Liver (tissue), 9 donors: ENCODE results near the gene BTBD1. TPM values are rescaled to one million over a fixed set of nuclear protein-coding genes. Genes with fewer than 3 reads are reported as not detected.

ENCODE experiments used
- DNase-seq: peaks from one replicate; pipeline ENCODE4 v3.0.0-alpha.2; 2017; ENCODE audit warnings: low spot score
- H3K27ac ChIP-seq, 2 donors: one replicate each; pipeline ENCODE4 v1.7.0; 2013; ENCODE audit warnings: inconsistent platforms in 2 of 2, low read length in 2 of 2, control low read depth in 1 of 2, low read depth in 1 of 2, mild to moderate bottlenecking in 1 of 2
- H3K27me3 ChIP-seq, 4 donors: one replicate each; pipeline versions ENCODE4 v1.6.1 to v1.7.0; 2013; ENCODE audit warnings: low read length in 3 of 4, inconsistent platforms in 1 of 4, mild to moderate bottlenecking in 1 of 4, moderate library complexity in 1 of 4; ENCODE audit not compliant: control insufficient read depth in 4 of 4, insufficient read depth in 4 of 4
- H3K36me3 ChIP-seq, 4 donors: one replicate each; pipeline versions ENCODE4 v1.6.1 to v1.7.0; 2013; ENCODE audit warnings: low read length in 3 of 4, mild to moderate bottlenecking in 3 of 4, low read depth in 1 of 4, moderate library complexity in 1 of 4; ENCODE audit not compliant: control insufficient read depth in 4 of 4, insufficient read depth in 3 of 4
- H3K4me1 ChIP-seq, 4 donors: one replicate each; pipeline versions ENCODE4 v1.6.1 to v1.7.0; 2013; ENCODE audit warnings: low read length in 3 of 4, mild to moderate bottlenecking in 3 of 4, moderate library complexity in 1 of 4; ENCODE audit not compliant: control insufficient read depth in 4 of 4, insufficient read depth in 4 of 4
- H3K4me3 ChIP-seq, 3 donors: one replicate each; pipeline versions ENCODE4 v1.6.1 to v1.7.0; 2013; ENCODE audit warnings: low read length in 3 of 3, control low read depth in 1 of 3, low read depth in 1 of 3, mild to moderate bottlenecking in 1 of 3
- H3K9ac ChIP-seq, 2 donors: one replicate each; pipeline ENCODE4 v1.7.0; 2013; ENCODE audit warnings: low read length in 2 of 2, mild to moderate bottlenecking in 2 of 2, moderate library complexity in 2 of 2, control low read depth in 1 of 2, low read depth in 1 of 2
- H3K9me3 ChIP-seq, 4 donors: one replicate each; pipeline versions ENCODE4 v1.6.1 to v1.7.0; 2013; ENCODE audit warnings: low read length in 3 of 4; ENCODE audit not compliant: control insufficient read depth in 4 of 4
- EGR1 ChIP-seq, 2 donors: IDR thresholded peaks; 2 replicates each; pipeline ENCODE4 v1.6.1; 2016 to 2018; ENCODE audit warnings: antibody characterized with exemption in 2 of 2, low read depth in 2 of 2
- FOXA1 ChIP-seq: IDR thresholded peaks from 2 replicates; pipeline ENCODE4 v1.6.1; 2016; ENCODE audit warnings: antibody characterized with exemption
- FOXA2 ChIP-seq: IDR thresholded peaks from 2 replicates; pipeline ENCODE4 v1.6.1; 2016; ENCODE audit warnings: antibody characterized with exemption
- GABPA ChIP-seq, 2 donors: IDR thresholded peaks in 1 of 2; conservative IDR thresholded peaks in 1 of 2; 2 replicates each; pipeline ENCODE4 v1.6.1; 2016; ENCODE audit warnings: antibody characterized with exemption in 2 of 2, mild to moderate bottlenecking in 1 of 2, moderate library complexity in 1 of 2
- HNF4A ChIP-seq, 2 donors: conservative IDR thresholded peaks; 2 replicates each; pipeline ENCODE4 v1.6.1; 2016; ENCODE audit warnings: antibody characterized with exemption in 2 of 2, mild to moderate bottlenecking in 2 of 2
- HNF4G ChIP-seq: IDR thresholded peaks from 2 replicates; pipeline ENCODE4 v1.6.1; 2016; ENCODE audit warnings: antibody characterized with exemption
- JUND ChIP-seq, 2 donors: IDR thresholded peaks; 2 replicates each; pipeline ENCODE4 v1.6.1; 2016; ENCODE audit warnings: antibody characterized with exemption in 2 of 2
- NR2F2 ChIP-seq: IDR thresholded peaks from 2 replicates; pipeline ENCODE4 v1.6.1; 2016; ENCODE audit warnings: antibody characterized with exemption
- RAD21 ChIP-seq, 2 donors: IDR thresholded peaks; 2 replicates each; pipeline ENCODE4 v1.6.1; 2016; ENCODE audit warnings: antibody characterized with exemption in 2 of 2, mild to moderate bottlenecking in 2 of 2
- RXRA ChIP-seq, 2 donors: IDR thresholded peaks; 2 replicates each; pipeline ENCODE4 v1.6.1; 2017 to 2018; ENCODE audit warnings: antibody characterized with exemption in 2 of 2, mild to moderate bottlenecking in 1 of 2
- SP1 ChIP-seq: IDR thresholded peaks from 2 replicates; pipeline ENCODE4 v1.6.1; 2018; ENCODE audit warnings: antibody characterized with exemption, mild to moderate bottlenecking
- TAF1 ChIP-seq: conservative IDR thresholded peaks from 2 replicates; pipeline ENCODE4 v1.6.1; 2016; ENCODE audit warnings: antibody characterized with exemption, mild to moderate bottlenecking
- YY1 ChIP-seq: IDR thresholded peaks from 2 replicates; pipeline ENCODE4 v1.6.1; 2016; ENCODE audit warnings: antibody characterized with exemption, mild to moderate bottlenecking
- WGBS: extraction: QIAGEN DNeasy Blood & Tissue Kit; methylation state at CpG from one replicate; pipeline ENCODE4 v1.1.7; 2013; 5-methylcytosine and 5-hydroxymethylcytosine counted together
- polyA plus RNA-seq, 2 donors: library from polyadenylated mRNA; stranded (reverse) in 1 of 2; unstranded in 1 of 2; fragments of 200-250 nt in 1 of 2; fragments of >200 nt in 1 of 2; fragmentation: Nextera tagmentation in 1 of 2; extraction: Ambion mirVana in 1 of 2; gene quantifications; one replicate each; pipeline versions ENCODE4 v1.2.1 to v1.2.3, GENCODE V29; 2013 to 2015
- total RNA-seq, 2 donors: library from RNA; depleted of rRNA; stranded (reverse); fragments of >200 nt; gene quantifications; one replicate each; pipeline ENCODE4 v1.2.3, GENCODE V29; 2014
- TF ChIP-seq, protein P1 (sequence below): IDR thresholded peaks from 2 replicates; pipeline ENCODE4 v1.6.1; 2016; ENCODE audit warnings: antibody characterized with exemption
- TF ChIP-seq, protein P2 (sequence below): IDR thresholded peaks from 2 replicates; pipeline ENCODE4 v1.6.1; 2016; ENCODE audit warnings: antibody characterized with exemption
- TF ChIP-seq, protein P3 (sequence below): fragments of 150-350 bp; IDR thresholded peaks from 2 replicates; pipeline ENCODE4 v1.5.1; 2017; ENCODE audit warnings: improper control_type of control experiment, low read depth, low read length; ENCODE audit not compliant: missing input control
- TF ChIP-seq, protein P4 (sequence below): IDR thresholded peaks from 2 replicates; pipeline ENCODE4 v1.6.1; 2016; ENCODE audit warnings: antibody characterized with exemption
- TF ChIP-seq, protein P5 (sequence below): IDR thresholded peaks from 2 replicates; pipeline ENCODE4 v1.6.1; 2016; ENCODE audit warnings: antibody characterized with exemption, mild to moderate bottlenecking
- donor health status: healthy.
- donor health status: healthy.
- donor health status: healthy.
- donor health status: healthy.
- donor health status: healthy.

BTBD1 gene
- total RNA-seq (10 to 100 TPM; 37.8 to 43.9 TPM), polyA plus RNA-seq (10 to 100 TPM in 1 of 2 donors, 1 to 10 TPM in 1; 8.6 to 17.3 TPM)

DNA sequence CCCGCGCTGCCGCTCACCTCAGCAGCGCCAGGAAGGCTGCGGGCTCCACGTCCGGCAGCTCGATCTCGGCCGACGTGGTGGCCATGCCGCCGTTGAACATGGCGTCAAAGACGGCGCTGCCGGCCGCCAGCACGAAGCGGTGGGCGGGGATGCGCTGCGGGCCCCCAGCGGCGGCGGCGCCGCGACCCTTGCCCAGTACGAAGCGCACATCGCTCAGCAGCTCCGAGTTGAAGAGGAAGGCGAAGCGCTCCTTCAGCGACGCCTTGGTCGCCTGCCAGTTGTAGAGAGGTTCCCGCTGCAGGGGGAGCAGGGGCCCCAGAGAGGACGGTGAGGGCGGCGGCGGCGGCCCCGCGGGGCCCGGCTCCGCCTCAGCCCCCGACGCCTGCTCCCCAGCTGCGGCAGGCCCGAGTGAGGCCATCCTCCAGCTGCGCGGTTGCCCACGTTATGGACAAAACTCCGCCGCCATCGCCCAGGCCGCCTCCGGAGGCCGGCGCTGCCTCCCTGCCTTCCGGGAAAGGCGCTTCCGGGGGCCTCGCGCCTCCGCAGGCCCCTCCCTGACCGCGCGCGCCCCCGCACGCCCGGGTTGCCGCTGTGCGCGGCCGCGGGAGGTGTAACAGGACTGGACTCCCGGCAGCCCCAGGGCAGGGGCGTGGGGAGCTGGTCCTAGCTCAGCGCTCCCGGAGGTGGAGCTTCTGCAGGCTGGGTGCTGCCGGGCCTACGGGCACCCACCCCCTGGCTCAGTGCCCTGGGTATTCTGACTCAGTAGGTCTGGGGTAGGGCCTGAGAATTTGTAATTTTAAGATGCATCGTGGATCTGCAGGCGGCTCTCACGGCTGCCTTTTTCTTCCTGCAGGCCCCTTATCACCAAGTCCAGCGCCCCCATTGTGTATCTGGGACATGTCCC, at the start of gene BTBD1:
BTBD1 (minus strand) TSS at position 519 of the 904 bp plus-strand sequence; CDS start at position 418, 101 bp downstream.
- TF ChIP-seq, protein P1, sequence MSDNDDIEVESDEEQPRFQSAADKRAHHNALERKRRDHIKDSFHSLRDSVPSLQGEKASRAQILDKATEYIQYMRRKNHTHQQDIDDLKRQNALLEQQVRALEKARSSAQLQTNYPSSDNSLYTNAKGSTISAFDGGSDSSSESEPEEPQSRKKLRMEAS: no peak
- TF ChIP-seq EGR1 (IDR thresholded peaks at IDR 0.05; ENCODE audit: low read depth in 2 of 2) (peak; percentile 79 to 97), JUND (IDR thresholded peaks at IDR 0.05) (peak; percentile 22 to 23), GABPA (IDR thresholded peaks at IDR 0.05 in 1 of 2, conservative IDR thresholded peaks at IDR 0.05 in 1 of 2) (peak in 1 of 2 donors; percentile 79), RAD21 (IDR thresholded peaks at IDR 0.05) (no peak), HNF4G (no peak), TAF1 (no peak), YY1 (peak; percentile 60), SP1 (peak; percentile 38), HNF4A (conservative IDR thresholded peaks at IDR 0.05) (peak; percentile 24 to 27), RXRA (IDR thresholded peaks at IDR 0.05) (no peak)
- TF ChIP-seq, protein P2, sequence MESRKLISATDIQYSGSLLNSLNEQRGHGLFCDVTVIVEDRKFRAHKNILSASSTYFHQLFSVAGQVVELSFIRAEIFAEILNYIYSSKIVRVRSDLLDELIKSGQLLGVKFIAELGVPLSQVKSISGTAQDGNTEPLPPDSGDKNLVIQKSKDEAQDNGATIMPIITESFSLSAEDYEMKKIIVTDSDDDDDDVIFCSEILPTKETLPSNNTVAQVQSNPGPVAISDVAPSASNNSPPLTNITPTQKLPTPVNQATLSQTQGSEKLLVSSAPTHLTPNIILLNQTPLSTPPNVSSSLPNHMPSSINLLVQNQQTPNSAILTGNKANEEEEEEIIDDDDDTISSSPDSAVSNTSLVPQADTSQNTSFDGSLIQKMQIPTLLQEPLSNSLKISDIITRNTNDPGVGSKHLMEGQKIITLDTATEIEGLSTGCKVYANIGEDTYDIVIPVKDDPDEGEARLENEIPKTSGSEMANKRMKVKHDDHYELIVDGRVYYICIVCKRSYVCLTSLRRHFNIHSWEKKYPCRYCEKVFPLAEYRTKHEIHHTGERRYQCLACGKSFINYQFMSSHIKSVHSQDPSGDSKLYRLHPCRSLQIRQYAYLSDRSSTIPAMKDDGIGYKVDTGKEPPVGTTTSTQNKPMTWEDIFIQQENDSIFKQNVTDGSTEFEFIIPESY: no peak
- TF ChIP-seq, protein P3, sequence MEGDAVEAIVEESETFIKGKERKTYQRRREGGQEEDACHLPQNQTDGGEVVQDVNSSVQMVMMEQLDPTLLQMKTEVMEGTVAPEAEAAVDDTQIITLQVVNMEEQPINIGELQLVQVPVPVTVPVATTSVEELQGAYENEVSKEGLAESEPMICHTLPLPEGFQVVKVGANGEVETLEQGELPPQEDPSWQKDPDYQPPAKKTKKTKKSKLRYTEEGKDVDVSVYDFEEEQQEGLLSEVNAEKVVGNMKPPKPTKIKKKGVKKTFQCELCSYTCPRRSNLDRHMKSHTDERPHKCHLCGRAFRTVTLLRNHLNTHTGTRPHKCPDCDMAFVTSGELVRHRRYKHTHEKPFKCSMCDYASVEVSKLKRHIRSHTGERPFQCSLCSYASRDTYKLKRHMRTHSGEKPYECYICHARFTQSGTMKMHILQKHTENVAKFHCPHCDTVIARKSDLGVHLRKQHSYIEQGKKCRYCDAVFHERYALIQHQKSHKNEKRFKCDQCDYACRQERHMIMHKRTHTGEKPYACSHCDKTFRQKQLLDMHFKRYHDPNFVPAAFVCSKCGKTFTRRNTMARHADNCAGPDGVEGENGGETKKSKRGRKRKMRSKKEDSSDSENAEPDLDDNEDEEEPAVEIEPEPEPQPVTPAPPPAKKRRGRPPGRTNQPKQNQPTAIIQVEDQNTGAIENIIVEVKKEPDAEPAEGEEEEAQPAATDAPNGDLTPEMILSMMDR: no peak
- TF ChIP-seq, protein P4, sequence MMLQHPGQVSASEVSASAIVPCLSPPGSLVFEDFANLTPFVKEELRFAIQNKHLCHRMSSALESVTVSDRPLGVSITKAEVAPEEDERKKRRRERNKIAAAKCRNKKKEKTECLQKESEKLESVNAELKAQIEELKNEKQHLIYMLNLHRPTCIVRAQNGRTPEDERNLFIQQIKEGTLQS: no peak
- peak within 1 kb of the TSS; percentile 90 to 96 for H3K27ac ChIP-seq
- peak within 1 kb of the TSS; percentile 80 to 94 for H3K9ac ChIP-seq
- H3K4me3 ChIP-seq: peak within 1 kb of the TSS; percentile 94 to 100 (median 96)
- H3K4me1 ChIP-seq: peaks cover 4 to 34% (median 19%) of the 10 kb centered on the region in 4 donors
- no peaks in the 10 kb centered on the region for H3K9me3 ChIP-seq
- WGBS: 1% methylated on average over 90 of the region's 90 CpGs
- H3K36me3 ChIP-seq: no peaks in the 10 kb centered on the region
- DNase-seq: peak; percentile 89
- no peaks in the 10 kb centered on the region for H3K27me3 ChIP-seq

DNA sequence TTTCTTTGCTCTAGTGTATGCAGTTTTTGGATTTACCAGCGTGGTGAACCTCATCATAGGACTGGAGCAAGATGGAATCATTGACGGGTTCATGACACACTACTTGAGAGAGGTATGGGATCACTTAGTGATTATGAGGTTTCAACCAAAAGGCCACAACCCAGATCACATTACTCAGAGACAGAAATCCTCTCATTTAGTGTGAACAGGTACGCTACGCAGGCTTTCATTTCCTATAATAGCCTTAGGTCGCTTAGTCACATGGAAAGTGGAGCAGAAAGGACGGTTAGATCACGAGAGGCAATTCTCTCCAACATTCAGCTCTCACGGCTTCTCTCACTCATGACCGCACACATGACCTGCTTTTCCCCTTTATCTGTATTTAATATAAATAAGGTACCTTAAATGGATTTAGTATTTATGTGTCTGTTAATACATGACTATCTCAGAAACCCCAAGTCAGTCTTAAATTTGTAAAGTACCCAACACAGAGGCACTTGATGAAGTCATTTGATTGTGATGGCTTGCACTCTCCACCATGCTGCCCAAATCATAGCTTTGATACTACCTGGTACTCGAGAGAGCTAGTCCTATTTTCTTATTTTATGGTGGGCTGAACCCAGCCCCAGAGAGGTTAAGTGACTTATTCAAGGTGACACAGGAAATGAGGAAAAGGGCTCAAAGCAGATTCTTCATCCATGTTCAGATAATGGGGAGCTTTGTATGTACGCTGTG, 48.9 kb upstream of the BTBD1 start:
- Histone ChIP-seq H3K27me3 (peaks cover 0 to 5% (median 0%) of the 10 kb centered on the region in 4 donors), H3K4me1 (peaks cover 0 to 5% (median under 1%) of the 10 kb centered on the region in 4 donors), H3K27ac (no peak overlapping the region), H3K9ac (no peak overlapping the region), H3K4me3 (no peak overlapping the region), H3K9me3 (no peaks in the 10 kb centered on the region), H3K36me3 (no peaks in the 10 kb centered on the region)
- WGBS: 90% methylated on average over 11 of the region's 11 CpGs
- DNase-seq: no peak
- TF ChIP-seq GABPA (IDR thresholded peaks at IDR 0.05 in 1 of 2, conservative IDR thresholded peaks at IDR 0.05 in 1 of 2) (no peak), RAD21 (IDR thresholded peaks at IDR 0.05) (no peak), RXRA (IDR thresholded peaks at IDR 0.05) (no peak), JUND (IDR thresholded peaks at IDR 0.05) (no peak), NR2F2 (no peak), HNF4A (conservative IDR thresholded peaks at IDR 0.05) (no peak), FOXA1 (no peak), FOXA2 (no peak), EGR1 (IDR thresholded peaks at IDR 0.05; ENCODE audit: low read depth in 2 of 2) (no peak), HNF4G (no peak), TAF1 (no peak), SP1 (no peak)
- TF ChIP-seq, protein P4: no peak
- TF ChIP-seq, protein P5, sequence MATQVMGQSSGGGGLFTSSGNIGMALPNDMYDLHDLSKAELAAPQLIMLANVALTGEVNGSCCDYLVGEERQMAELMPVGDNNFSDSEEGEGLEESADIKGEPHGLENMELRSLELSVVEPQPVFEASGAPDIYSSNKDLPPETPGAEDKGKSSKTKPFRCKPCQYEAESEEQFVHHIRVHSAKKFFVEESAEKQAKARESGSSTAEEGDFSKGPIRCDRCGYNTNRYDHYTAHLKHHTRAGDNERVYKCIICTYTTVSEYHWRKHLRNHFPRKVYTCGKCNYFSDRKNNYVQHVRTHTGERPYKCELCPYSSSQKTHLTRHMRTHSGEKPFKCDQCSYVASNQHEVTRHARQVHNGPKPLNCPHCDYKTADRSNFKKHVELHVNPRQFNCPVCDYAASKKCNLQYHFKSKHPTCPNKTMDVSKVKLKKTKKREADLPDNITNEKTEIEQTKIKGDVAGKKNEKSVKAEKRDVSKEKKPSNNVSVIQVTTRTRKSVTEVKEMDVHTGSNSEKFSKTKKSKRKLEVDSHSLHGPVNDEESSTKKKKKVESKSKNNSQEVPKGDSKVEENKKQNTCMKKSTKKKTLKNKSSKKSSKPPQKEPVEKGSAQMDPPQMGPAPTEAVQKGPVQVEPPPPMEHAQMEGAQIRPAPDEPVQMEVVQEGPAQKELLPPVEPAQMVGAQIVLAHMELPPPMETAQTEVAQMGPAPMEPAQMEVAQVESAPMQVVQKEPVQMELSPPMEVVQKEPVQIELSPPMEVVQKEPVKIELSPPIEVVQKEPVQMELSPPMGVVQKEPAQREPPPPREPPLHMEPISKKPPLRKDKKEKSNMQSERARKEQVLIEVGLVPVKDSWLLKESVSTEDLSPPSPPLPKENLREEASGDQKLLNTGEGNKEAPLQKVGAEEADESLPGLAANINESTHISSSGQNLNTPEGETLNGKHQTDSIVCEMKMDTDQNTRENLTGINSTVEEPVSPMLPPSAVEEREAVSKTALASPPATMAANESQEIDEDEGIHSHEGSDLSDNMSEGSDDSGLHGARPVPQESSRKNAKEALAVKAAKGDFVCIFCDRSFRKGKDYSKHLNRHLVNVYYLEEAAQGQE: no peak
- TF ChIP-seq, protein P1: no peak
